AG09309 (cell line): ENCODE results near the gene MBLAC1.
"Not testable (repeated sequence)": the region's sequence is repeated elsewhere in the genome, so short reads cannot be mapped to it uniquely, and the experiment has no call there.

Experiments
- DNase-seq: peaks from one replicate; pipeline ENCODE4 v3.0.0-alpha.2; 2010; ENCODE audit warnings: low read depth
- H3K4me3 ChIP-seq: 2 replicates; pipeline ENCODE4 v1.5.1; 2011; ENCODE audit warnings: mild to moderate bottlenecking, low read depth, low read length, moderate library complexity; ENCODE audit not compliant: control insufficient read depth
- CTCF ChIP-seq: IDR thresholded peaks from 2 replicates; pipeline ENCODE4 v1.5.1; 2011; ENCODE audit warnings: mild to moderate bottlenecking, low read depth, low read length, inconsistent platforms; ENCODE audit not compliant: insufficient read depth, control insufficient read depth; ENCODE audit errors: missing control alignments

The MBLAC1 gene

DNA sequence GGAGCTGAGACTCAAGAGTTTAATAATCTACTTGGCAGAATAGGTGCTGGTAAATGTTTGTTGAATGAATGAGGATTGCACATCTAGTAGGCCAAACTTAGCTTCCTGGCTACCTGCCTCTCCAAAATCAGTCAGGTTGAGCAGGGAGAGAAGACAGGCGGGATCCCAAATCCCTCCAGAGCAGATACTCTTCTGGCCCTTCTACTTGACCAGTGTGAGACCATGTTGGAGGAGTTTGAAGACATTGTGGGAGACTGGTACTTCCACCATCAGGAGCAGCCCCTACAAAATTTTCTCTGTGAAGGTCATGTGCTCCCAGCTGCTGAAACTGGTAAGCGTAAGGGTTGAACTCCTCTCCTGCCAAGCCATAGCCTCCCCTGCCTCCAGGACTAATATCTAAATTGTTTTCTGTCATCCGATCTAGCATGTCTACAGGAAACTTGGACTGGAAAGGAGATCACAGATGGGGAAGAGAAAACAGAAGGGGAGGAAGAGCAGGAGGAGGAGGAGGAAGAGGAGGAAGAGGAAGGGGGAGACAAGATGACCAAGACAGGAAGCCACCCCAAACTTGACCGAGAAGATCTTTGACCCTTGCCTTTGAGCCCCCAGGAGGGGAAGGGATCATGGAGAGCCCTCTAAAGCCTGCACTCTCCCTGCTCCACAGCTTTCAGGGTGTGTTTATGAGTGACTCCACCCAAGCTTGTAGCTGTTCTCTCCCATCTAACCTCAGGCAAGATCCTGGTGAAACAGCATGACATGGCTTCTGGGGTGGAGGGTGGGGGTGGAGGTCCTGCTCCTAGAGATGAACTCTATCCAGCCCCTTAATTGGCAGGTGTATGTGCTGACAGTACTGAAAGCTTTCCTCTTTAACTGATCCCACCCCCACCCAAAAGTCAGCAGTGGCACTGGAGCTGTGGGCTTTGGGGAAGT is 2.2 kb upstream of the MBLAC1 start:
- no peak overlapping the region for H3K4me3 ChIP-seq
- no peak for DNase-seq
- no peak for TF ChIP-seq CTCF

- peak overlapping the region; percentile 91 for H3K4me3 ChIP-seq
- TF ChIP-seq CTCF, result no peak
- DNase-seq, result no peak
Observed at GRCh38 chr7:100126239-100126930, 382 bp upstream of the MBLAC1 start.

GRCh38 chr7:100127866-100128636 is 1.3 kb downstream of the MBLAC1 start:
- H3K4me3 ChIP-seq, result peak overlapping the region; percentile 91
- DNase-seq, result no peak
- no peak for TF ChIP-seq CTCF

DNA sequence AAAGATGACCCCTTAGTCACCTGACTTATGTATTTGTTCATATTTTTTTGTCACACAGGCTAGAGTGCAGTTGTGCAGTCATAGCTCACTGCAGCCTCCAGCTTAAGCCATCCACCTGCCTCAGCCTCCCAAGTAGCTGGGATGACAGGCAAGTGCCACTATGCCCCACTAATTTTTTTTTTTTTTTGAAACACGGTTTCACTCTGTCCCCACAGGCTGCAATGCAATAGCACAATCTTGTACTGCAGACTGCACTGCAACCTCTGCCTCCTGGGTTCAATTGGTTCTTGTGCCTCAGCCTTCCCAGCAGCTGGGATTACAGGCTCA is 1.8 kb downstream of the MBLAC1 start:
- H3K4me3 ChIP-seq, result no peak overlapping the region
- DNase-seq, result no peak
- no peak for TF ChIP-seq CTCF

DNA sequence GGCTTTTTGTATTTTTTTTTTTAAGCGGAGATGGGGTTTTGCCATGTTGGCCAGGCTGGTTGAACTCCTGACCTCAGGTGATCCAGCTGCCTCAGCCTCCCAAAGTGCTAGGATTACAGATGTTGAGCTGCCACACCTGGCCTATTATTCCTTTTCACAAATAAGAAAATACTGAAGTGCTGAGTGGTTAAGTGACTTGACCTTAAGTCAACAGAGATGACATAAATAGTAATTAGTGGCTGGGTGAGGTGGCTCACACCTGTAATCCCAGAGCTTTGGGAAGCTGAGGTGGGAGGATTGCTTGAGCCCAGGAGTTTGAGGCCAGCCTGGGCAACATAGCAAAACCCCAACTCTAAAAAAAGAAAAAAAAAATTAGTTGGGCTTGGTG is 3.4 kb downstream of the MBLAC1 start:
- not testable (repeated sequence) for H3K4me3 ChIP-seq, DNase-seq

GRCh38 chr7:100130608-100131453 is 4.1 kb downstream of the MBLAC1 start:
- no peak for DNase-seq
- peak overlapping the region; percentile 25 for H3K4me3 ChIP-seq
- peak; percentile 84 for TF ChIP-seq CTCF
